AG04449 (cell line): Measurements from ENCODE around the gene CDC45.
"Not testable (repeated sequence)": the region's sequence is repeated elsewhere in the genome, so short reads cannot be mapped to it uniquely, and the experiment has no call there.

Source experiments
- CTCF ChIA-PET: fragments of 350-600 bp; formaldehyde crosslinking; extraction: SDS; loops from one replicate; lab custom pipeline; 2021; ENCODE audit warnings: antibody characterized with exemption; lab: Yijun Ruan, JAX
- POLR2A ChIA-PET: fragments of 400-600, 350-600 bp; formaldehyde crosslinking; extraction: SDS; loops from one replicate; lab custom pipeline; 2020; ENCODE audit warnings: antibody characterized with exemption, inconsistent platforms; lab: Yijun Ruan, JAX
- DNase-seq: peaks from one replicate; pipeline ENCODE4 v3.0.0-alpha.2; 2010; ENCODE audit warnings: low read depth, low spot score
- H3K4me3 ChIP-seq: 2 replicates; pipeline ENCODE4 v1.5.1; 2011; ENCODE audit warnings: low read depth, mild to moderate bottlenecking, control low read depth, low read length
- TF ChIP-seq, protein P1 (sequence below): IDR thresholded peaks from one replicate; pipeline ENCODE4 v1.5.1; 2011; ENCODE audit warnings: mild to moderate bottlenecking, moderate library complexity, low read length, control low read depth, inconsistent platforms; ENCODE audit not compliant: insufficient read depth; ENCODE audit errors: missing control alignments

CDC45 gene

DNA sequence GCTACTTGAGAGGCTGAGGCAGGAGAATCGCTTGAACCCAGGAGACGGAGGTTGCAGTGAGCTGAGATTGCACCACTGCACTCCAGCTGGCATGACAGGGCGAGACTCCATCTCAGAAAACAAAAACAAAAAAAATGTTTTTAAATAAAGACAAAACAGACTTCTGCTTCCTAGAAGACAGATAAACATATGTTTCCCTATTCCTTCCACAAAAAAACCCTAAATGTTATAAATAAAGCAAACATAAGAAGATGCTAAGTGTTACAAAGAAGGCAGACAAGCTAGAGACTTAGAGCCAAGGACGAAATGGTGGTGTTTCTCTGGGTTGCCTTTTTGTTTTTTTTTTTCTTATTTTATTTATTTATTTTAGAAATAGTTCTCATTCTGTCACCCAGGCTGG is 50.1 kb downstream of the CDC45 start:
- H3K4me3 ChIP-seq = no peak overlapping the region
- no peak for DNase-seq
- TF ChIP-seq, protein P1, sequence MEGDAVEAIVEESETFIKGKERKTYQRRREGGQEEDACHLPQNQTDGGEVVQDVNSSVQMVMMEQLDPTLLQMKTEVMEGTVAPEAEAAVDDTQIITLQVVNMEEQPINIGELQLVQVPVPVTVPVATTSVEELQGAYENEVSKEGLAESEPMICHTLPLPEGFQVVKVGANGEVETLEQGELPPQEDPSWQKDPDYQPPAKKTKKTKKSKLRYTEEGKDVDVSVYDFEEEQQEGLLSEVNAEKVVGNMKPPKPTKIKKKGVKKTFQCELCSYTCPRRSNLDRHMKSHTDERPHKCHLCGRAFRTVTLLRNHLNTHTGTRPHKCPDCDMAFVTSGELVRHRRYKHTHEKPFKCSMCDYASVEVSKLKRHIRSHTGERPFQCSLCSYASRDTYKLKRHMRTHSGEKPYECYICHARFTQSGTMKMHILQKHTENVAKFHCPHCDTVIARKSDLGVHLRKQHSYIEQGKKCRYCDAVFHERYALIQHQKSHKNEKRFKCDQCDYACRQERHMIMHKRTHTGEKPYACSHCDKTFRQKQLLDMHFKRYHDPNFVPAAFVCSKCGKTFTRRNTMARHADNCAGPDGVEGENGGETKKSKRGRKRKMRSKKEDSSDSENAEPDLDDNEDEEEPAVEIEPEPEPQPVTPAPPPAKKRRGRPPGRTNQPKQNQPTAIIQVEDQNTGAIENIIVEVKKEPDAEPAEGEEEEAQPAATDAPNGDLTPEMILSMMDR = no peak
- POLR2A ChIA-PET = no interaction called here
- CTCF ChIA-PET = interaction anchor here (1.2 kb wide), 1 partner anchor 100 kb away, joined by 3 read pairs; no protein-coding TSS in a partner anchor

DNA sequence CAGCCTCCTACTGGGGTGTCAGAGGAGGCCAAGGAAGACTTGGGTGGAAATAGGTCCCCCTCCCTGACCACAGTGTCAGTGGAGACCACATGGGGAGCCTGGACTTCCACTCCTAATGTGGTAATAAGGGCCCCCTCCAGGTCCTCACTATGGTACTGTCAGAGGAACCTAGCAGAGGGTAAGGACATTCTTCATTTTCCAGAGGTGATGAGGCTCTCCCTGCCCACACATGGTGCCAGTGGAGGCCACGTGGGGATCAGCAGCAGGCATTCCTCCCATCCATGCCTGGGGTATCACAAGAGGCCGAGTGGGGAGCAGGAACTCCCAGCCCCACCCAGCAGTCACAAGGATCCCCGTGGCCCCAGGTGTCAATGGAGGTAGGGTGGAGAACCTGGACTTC is 51.0 kb downstream of the CDC45 start:
- ChIA-PET POLR2A (no interaction called here), CTCF (no interaction called here)
- DNase-seq = no peak
- no peak overlapping the region for H3K4me3 ChIP-seq
- TF ChIP-seq, protein P1 = no peak

DNA sequence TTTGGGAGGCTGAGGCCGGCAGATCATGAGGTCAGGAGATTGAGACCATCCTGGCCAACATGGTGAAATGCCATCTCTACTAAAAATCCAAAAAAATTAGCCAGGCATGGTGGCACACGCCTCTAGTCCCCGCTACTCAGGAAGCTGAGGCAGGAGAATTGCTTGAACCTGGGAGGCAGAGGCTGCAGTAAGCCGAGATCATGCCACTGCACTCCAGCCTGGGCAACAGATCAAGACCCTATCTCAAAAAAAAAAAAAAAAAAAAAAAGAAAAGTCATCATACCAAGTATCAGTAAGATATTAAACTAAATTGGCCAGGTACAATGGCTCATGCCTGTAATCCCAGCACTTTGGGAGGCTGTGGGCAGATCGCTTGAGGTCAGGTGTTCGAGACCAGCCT is 51.6 kb downstream of the CDC45 start:
- DNase-seq, CTCF ChIA-PET, H3K4me3 ChIP-seq, POLR2A ChIA-PET: not testable (repeated sequence)

DNA sequence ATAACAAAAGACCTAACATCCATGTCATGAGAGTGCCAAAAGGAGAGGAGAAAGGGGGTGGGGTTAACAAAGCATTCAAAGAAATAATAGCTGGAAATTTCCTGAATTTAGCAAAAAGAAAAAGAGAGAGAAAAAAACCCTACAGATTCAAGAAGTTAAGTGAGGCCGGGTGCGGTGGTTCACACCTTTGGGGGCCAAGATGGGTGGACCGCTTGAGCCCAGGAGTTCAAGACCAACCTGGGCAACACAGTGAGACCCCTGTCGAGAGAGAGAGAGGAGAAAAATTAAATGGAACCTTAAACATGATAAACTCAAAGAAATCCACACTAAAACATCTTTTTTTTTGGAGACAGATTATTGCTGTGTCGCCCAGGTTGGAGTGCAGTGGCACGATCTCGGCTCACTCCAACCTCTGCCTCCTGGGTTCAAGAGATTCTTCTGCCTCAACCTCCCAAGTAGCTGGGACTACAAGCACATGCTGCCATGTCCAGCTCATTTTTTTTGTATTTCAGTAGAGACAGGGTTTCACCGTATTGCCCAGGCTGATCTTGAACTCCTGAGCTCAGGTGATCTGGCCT is 53.4 kb downstream of the CDC45 start:
- ChIA-PET CTCF (interaction anchor here (1.0 kb wide), 1 partner anchor 97 kb away, joined by 4 read pairs; no protein-coding TSS in a partner anchor), POLR2A (no interaction called here)
- no peak for DNase-seq
- H3K4me3 ChIP-seq = no peak overlapping the region
- TF ChIP-seq, protein P1 = no peak

DNA sequence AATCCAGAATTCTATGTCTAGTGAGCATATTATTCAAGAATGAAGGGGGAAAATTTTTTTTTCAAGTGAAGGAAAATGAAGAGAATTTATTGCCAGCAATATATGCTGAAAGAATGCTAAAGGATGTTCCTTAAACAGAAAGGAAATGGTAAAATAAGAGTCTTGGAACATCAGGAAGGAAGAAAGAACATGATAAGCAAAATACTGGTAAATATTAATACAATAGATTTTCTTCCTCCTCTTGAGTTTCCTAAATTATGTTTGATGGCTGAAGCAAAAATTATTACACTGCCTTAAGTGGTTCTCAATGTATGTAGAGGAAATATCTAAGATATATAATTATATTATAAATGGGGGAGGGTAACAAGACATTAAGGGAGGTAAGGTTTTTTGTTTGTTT is 54.1 kb downstream of the CDC45 start:
- TF ChIP-seq, protein P1 = no peak
- ChIA-PET CTCF (no interaction called here), POLR2A (no interaction called here)
- H3K4me3 ChIP-seq = no peak overlapping the region
- DNase-seq = no peak

DNA sequence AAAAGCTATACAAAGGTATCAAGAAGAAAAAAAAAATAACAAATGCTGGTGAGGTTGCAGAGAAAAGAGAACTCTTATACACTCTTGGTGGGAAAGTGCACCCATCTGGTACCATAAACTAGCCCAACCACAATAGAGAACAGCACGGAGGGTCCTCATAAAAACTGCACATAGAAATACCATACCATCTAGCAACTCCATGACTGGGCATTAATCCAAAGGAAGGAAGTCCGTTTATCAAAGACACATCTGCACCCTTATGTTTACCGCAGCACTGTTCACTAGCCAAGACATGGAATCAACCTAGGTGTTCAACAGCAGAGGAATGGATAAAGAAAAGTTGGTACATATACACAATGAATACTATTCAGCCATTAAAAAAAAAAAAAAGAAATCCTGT is 55.3 kb downstream of the CDC45 start:
- CTCF ChIA-PET = no interaction called here

More for the DNA sequence above, 55.3 kb downstream of the CDC45 start:
- POLR2A ChIA-PET = no interaction called here
- DNase-seq = no peak
- TF ChIP-seq, protein P1 = no peak
- H3K4me3 ChIP-seq = no peak overlapping the region
